CD4-positive, alpha-beta memory T cell (primary cell): ENCODE measurements around the gene GAN. TPM values are rescaled to one million over a fixed set of nuclear protein-coding genes. Genes with fewer than 3 reads are reported as not detected.
A peak's percentile ranks its signal among the peaks of the same experiment; 100 is the strongest.

Experiments
- CTCF ChIA-PET: fragments of 350-600 bp; sonication (Branson Sonifier 250); formaldehyde crosslinking; loops from one replicate; lab custom pipeline; 2021; ENCODE audit warnings: inconsistent platforms; ENCODE audit not compliant: partially characterized antibody; lab: Charles Lee
- POLR2A ChIA-PET: fragments of 350-600 bp; sonication (Branson Sonifier 250); formaldehyde crosslinking; loops from one replicate; lab custom pipeline; 2021; ENCODE audit not compliant: partially characterized antibody; lab: Charles Lee
- DNase-seq, 5 donors: peaks; one replicate each; pipeline versions ENCODE4 v3.0.0 to v3.0.0-alpha.2; 2020 to 2022; ENCODE audit warnings: mixed read lengths in 1 of 5
- H3K27ac ChIP-seq: one replicate; pipeline ENCODE4 v1.7.0; 2013; ENCODE audit warnings: low read depth, low read length
- H3K27me3 ChIP-seq: 2 replicates; pipeline ENCODE4 v1.7.0; 2013; ENCODE audit warnings: mild to moderate bottlenecking, low read length, moderate library complexity; ENCODE audit not compliant: insufficient read depth
- H3K36me3 ChIP-seq: 2 replicates; pipeline ENCODE4 v1.7.0; 2013; ENCODE audit warnings: mild to moderate bottlenecking, low read length, moderate library complexity; ENCODE audit not compliant: insufficient read depth
- H3K4me1 ChIP-seq: 2 replicates; pipeline ENCODE4 v1.7.0; 2013; ENCODE audit warnings: mild to moderate bottlenecking, low read length, moderate library complexity; ENCODE audit not compliant: insufficient read depth
- H3K4me3 ChIP-seq, 2 donors: one replicate each; pipeline ENCODE4 v1.7.0; 2013; ENCODE audit warnings: low read length in 2 of 2, mild to moderate bottlenecking in 1 of 2
- H3K9me3 ChIP-seq, 2 donors: one replicate each; pipeline ENCODE4 v1.7.0; 2013; ENCODE audit warnings: low read length in 2 of 2, control low read depth in 1 of 2; ENCODE audit not compliant: control insufficient read depth in 1 of 2
- H3K27ac Mint-ChIP-seq, 7 donors: one replicate each; pipeline ENCODE4 v1.8.0; 2020 to 2021; ENCODE audit warnings: mixed read lengths in 7 of 7, mild to moderate bottlenecking in 6 of 7, inconsistent platforms in 3 of 7, moderate library complexity in 3 of 7
- H3K27me3 Mint-ChIP-seq, 2 donors: one replicate each; pipeline ENCODE4 v1.8.0; 2020 to 2021; ENCODE audit warnings: mixed read lengths in 2 of 2
- H3K36me3 Mint-ChIP-seq, 2 donors: one replicate each; pipeline ENCODE4 v1.8.0; 2020 to 2021; ENCODE audit warnings: mixed read lengths in 2 of 2, inconsistent platforms in 1 of 2, mild to moderate bottlenecking in 1 of 2
- H3K4me1 Mint-ChIP-seq, 4 donors: one replicate each; pipeline ENCODE4 v1.8.0; 2020 to 2021; ENCODE audit warnings: mixed read lengths in 4 of 4, mild to moderate bottlenecking in 1 of 4
- H3K4me3 Mint-ChIP-seq, 8 donors: one replicate each; pipeline ENCODE4 v1.8.0; 2020 to 2021; ENCODE audit warnings: mixed read lengths in 8 of 8, mild to moderate bottlenecking in 7 of 8, moderate library complexity in 6 of 8, inconsistent platforms in 3 of 8
- H3K9me3 Mint-ChIP-seq, 8 donors: one replicate each; pipeline ENCODE4 v1.8.0; 2020 to 2021; ENCODE audit warnings: mixed read lengths in 8 of 8, mild to moderate bottlenecking in 5 of 8, inconsistent platforms in 3 of 8, moderate library complexity in 1 of 8
- intact Hi-C: fragments of 100-400 bp; cut with micrococcal nuclease; formaldehyde crosslinking; loops from one replicate; pipeline ENCODE4 v1.15.1; 2023
- polyA plus RNA-seq, 2 donors: library from polyadenylated mRNA; unstranded; fragments of 300-500 nt; fragmentation: Illumina TruSeq; gene quantifications; one replicate each; pipeline ENCODE4 v1.2.3, GENCODE V29; 2021
- total RNA-seq, 2 experiments: library from RNA; stranded (reverse); gene quantifications; one replicate each; pipeline ENCODE4 v1.2.3, GENCODE V29; 2021

The GAN gene
- total and polyA plus RNA-seq, 4 experiments from 2014 or later, result 0.97 to 10.8 (median 6.2) TPM

DNA sequence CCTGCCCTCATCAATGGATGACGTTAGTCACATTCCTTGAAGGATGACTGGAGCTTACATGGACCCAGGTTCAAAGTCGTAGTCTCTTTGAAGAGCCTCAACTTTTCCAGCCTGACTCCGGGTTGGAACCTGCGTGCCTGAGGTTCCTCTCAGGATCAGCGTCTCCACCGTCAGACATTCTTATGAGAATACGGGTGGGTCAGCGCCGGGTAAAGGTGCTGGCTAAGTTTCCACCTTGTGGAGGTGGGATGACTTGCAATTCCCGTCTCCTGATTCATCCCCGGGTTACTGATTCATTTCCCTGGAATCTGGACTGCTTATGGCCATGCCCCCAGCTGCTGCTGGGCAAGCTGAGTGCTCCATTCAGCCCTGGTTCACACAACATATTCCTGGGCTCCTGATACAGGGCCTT, 90.9 kb downstream of the GAN start:
- Mint-ChIP-seq H3K4me1 (peaks cover 0 to 4% (median 0%) of the 10 kb centered on the region in 4 donors), H3K36me3 (no peaks in the 10 kb centered on the region), H3K9me3 (no peaks in the 10 kb centered on the region), H3K27ac (peak overlapping the region in 1 of 7 donors; percentile 42), H3K4me3 (no peak overlapping the region), H3K27me3 (no peaks in the 10 kb centered on the region)
- Histone ChIP-seq H3K9me3 (no peaks in the 10 kb centered on the region), H3K4me1 (peaks cover 8% of the 10 kb centered on the region), H3K27me3 (no peaks in the 10 kb centered on the region), H3K4me3 (no peak overlapping the region), H3K36me3 (no peaks in the 10 kb centered on the region), H3K27ac (no peak overlapping the region)
- intact Hi-C loops, result no loop called here
- no peak for DNase-seq
- ChIA-PET CTCF (interaction anchor here (1.6 to 4.2 kb wide), 3 partner anchors 291 to 318 kb away, joined by 4 to 43 read pairs (median 7); no protein-coding TSS in a partner anchor), POLR2A (no interaction called here)

DNA sequence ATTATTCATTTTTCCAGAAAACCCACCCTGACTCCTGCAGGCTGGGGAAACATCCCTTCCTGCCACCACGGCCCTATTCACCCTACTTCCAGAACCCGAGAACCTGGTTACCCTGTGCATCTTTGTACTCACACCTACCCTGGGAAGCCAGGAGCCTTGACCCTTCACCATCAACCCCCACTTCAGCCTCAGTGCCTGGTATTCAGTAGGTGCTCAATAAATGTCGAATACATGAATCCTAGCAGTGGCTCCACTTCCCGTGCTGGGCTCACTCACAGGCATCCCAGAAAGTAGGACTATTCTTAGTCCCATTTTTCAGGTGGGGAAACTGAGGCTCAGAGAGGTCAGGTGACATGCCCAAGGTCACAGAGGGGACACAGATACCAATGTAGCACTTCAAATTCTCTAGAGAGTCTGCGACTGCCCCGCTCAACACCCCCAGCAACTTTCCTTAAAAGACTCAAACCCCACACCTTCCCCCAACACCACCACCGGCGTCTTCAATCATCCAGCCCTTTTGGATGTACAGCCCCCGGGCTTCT, 93.7 kb downstream of the GAN start:
- H3K27ac Mint-ChIP-seq, result peak overlapping the region in 2 of 7 donors; percentile 22 to 42
- Histone ChIP-seq H3K4me3 (no peak overlapping the region), H3K27ac (no peak overlapping the region), H3K36me3 (no peaks in the 10 kb centered on the region), H3K4me1 (peaks cover 6% of the 10 kb centered on the region), H3K27me3 (no peaks in the 10 kb centered on the region), H3K9me3 (no peaks in the 10 kb centered on the region)
- ChIA-PET POLR2A (no interaction called here), CTCF (no interaction called here)
- H3K27me3 Mint-ChIP-seq, result no peaks in the 10 kb centered on the region
- H3K36me3 Mint-ChIP-seq, result no peaks in the 10 kb centered on the region
- peaks cover 0 to 2% (median 0%) of the 10 kb centered on the region in 4 donors for H3K4me1 Mint-ChIP-seq
- no peaks in the 10 kb centered on the region for H3K9me3 Mint-ChIP-seq
- intact Hi-C loops, result no loop called here
- DNase-seq, result no peak
- no peak overlapping the region for H3K4me3 Mint-ChIP-seq

DNA sequence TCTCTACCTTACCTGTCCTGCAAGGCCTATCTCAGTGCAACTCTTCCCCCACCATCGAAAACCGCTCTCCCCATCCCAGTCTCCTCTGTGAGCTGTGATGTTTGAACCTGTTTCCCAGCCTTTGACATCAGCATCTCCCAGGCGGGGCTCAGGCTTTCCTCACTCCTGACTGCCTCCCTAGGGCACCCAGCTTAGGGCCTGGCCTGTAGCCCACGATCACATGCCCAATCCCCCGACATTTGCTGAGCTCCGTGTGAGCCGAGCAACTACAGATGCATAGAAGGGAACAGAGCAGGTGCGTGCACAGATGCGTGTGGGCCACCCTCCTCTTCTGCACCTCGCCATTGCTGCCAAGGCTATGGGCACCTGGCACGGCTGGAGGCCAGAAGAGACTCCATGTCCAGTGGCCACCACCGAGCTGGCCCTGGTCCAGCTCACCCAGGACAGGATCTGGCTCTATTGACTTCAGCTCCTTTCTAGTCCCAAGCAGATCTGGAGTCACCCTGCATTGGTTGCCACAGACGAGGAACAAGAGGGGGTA, 94.3 kb downstream of the GAN start:
- no peaks in the 10 kb centered on the region for H3K9me3 Mint-ChIP-seq
- H3K4me1 ChIP-seq, result no peaks in the 10 kb centered on the region
- H3K4me3 ChIP-seq, result no peak overlapping the region
- H3K4me1 Mint-ChIP-seq, result peaks cover 0 to 2% (median 0%) of the 10 kb centered on the region in 4 donors
- no peak for DNase-seq
- intact Hi-C loops, result no loop called here
- no peak overlapping the region for H3K27ac Mint-ChIP-seq
- H3K4me3 Mint-ChIP-seq, result peak overlapping the region in 1 of 8 donors; percentile 54
- no peak overlapping the region for H3K27ac ChIP-seq
- no peaks in the 10 kb centered on the region for H3K36me3 ChIP-seq
- no peaks in the 10 kb centered on the region for H3K9me3 ChIP-seq
- H3K36me3 Mint-ChIP-seq, result no peaks in the 10 kb centered on the region
- no peaks in the 10 kb centered on the region for H3K27me3 ChIP-seq
- POLR2A ChIA-PET, result no interaction called here
- CTCF ChIA-PET, result no interaction called here
- no peaks in the 10 kb centered on the region for H3K27me3 Mint-ChIP-seq

DNA sequence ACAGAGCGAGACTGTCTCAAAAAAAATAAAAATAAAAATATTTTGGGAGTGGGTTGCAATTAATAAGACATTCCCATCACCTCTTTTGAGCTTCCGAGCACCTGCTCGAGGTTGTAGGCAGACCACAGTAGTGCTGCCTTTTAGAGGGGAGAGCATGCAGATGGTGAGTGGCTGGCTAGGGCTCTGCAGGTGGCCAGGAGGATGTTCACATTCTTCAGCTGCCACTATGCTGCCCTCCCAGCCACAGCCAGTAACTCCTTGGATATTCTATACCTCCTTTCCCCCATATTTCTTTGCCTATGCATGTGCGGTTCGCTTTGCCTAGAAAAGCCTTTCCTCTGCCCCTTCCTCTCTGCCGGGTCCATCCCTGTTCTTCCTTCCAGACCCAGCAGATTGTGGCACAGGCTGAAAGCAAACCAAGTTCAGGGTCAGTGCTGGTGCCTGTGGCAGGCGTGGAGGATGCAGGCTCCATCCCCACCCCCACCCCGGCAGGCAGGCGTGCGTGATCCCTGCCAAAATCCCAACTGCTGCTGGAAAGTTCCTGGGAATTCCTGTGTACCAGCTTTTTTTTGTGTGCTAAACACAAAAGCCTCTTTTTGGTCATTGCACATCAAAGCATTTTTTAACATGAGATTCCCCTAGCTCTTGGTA, 96.0 kb downstream of the GAN start:
- Mint-ChIP-seq H3K27me3 (no peaks in the 10 kb centered on the region), H3K27ac (no peak overlapping the region), H3K36me3 (no peaks in the 10 kb centered on the region), H3K4me1 (peaks cover 0 to 3% (median 2%) of the 10 kb centered on the region in 4 donors), H3K4me3 (no peak overlapping the region), H3K9me3 (no peaks in the 10 kb centered on the region)
- H3K27me3 ChIP-seq, result no peaks in the 10 kb centered on the region
- H3K36me3 ChIP-seq, result no peaks in the 10 kb centered on the region
- no peak overlapping the region for H3K4me3 ChIP-seq
- no peak for DNase-seq
- ChIA-PET POLR2A (no interaction called here), CTCF (no interaction called here)
- H3K9me3 ChIP-seq, result no peaks in the 10 kb centered on the region
- intact Hi-C loops, result no loop called here
- no peak overlapping the region for H3K27ac ChIP-seq
- no peaks in the 10 kb centered on the region for H3K4me1 ChIP-seq

DNA sequence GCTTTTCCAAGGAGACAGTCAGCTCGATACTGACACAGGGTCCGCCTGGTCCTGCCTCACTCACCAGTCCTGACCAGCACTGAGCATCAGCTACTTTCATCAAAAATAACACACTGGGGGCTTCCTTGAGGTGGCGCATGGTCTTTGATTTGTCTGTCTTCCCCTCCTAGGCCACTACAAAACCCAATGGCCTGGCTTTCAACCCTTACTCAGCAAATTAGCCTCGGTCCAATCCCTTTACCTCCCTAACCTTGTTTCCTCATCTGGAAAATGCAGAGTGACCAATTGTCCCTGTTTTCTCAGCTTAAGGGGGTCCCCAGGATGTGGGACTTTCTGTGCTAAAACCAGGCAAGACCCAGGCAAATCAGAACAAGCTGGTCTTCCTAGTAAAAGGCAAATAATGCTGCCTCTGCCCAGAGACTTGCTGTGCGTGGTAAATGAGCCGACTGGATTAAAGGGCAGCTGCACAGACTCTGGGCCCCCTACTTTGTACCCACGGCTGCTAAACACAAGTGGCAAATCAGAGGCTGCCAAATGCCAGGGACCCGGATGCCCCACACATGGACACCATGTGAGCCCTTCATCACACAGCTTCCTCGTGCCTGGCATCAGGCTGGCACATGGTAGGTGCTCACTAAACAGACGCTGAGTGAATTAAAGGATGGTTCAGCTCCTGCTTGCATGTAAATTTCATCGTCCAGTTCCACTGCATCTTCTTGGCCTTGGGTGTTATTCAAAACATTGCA, 98.7 kb downstream of the GAN start:
- intact Hi-C loops, result no loop called here
- H3K27ac Mint-ChIP-seq, result no peak overlapping the region
- H3K4me1 Mint-ChIP-seq, result peaks cover 0 to 3% (median 2%) of the 10 kb centered on the region in 4 donors
- H3K36me3 Mint-ChIP-seq, result no peaks in the 10 kb centered on the region
- H3K4me3 ChIP-seq, result no peak overlapping the region
- no peak overlapping the region for H3K4me3 Mint-ChIP-seq
- H3K36me3 ChIP-seq, result no peaks in the 10 kb centered on the region
- DNase-seq, result no peak
- H3K27me3 ChIP-seq, result no peaks in the 10 kb centered on the region
- H3K9me3 Mint-ChIP-seq, result no peaks in the 10 kb centered on the region
- POLR2A ChIA-PET, result no interaction called here
- CTCF ChIA-PET, result interaction anchor here (2.1 kb wide), 1 partner anchor 9 kb away, joined by 7 read pairs; no protein-coding TSS in a partner anchor
- H3K27me3 Mint-ChIP-seq, result no peaks in the 10 kb centered on the region
- no peak overlapping the region for H3K27ac ChIP-seq
- H3K4me1 ChIP-seq, result no peaks in the 10 kb centered on the region
- no peaks in the 10 kb centered on the region for H3K9me3 ChIP-seq

DNA sequence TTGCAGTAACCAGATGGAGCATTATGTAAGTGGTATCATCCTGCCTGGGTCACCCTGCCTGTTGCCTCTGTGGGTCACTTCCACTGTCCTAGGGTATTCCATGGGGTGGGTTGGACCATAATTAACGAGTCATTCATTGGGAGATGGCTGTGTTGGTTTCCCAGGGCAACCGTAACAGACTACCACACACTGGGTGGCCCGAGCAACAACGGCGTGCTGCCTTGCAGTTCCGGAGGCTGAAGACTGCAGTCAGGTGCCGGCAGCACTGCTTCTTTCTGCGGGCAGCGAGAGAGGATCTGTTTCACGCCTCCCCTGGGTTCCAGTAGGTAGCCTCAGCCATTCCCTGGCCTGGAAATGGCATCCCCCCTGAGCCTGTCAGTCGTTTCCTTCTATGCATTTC, 101.0 kb downstream of the GAN start:
- ChIA-PET CTCF (no interaction called here), POLR2A (no interaction called here)
- Histone ChIP-seq H3K36me3 (no peaks in the 10 kb centered on the region), H3K27ac (no peak overlapping the region), H3K4me1 (no peaks in the 10 kb centered on the region), H3K9me3 (no peaks in the 10 kb centered on the region), H3K4me3 (no peak overlapping the region), H3K27me3 (no peaks in the 10 kb centered on the region)
- Mint-ChIP-seq H3K27ac (no peak overlapping the region), H3K4me3 (no peak overlapping the region), H3K9me3 (no peaks in the 10 kb centered on the region), H3K4me1 (peaks cover 0 to 3% (median 2%) of the 10 kb centered on the region in 4 donors), H3K36me3 (no peaks in the 10 kb centered on the region), H3K27me3 (no peaks in the 10 kb centered on the region)
- intact Hi-C loops, result no loop called here
- DNase-seq, result no peak

DNA sequence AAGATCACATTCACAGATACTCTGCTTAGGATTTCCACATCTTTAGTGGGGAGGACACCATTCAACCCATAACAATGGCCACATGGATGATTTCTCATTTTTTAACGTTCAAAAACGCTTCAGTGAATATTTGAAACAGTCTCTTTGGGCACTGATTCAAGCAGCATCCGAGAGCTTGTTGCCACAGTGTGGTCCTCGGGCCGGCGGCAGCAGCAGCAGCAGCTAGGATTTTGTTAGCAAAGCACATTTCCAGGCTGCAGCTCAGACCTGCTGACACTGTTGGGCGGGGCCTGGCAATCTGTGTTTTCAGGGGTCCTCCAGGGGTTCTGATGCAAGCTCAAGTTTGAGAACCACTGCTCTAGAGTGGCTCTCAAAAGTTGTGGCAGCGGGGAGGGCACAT, 102.0 kb downstream of the GAN start:
- Mint-ChIP-seq H3K27me3 (no peaks in the 10 kb centered on the region), H3K4me1 (peaks cover 0 to 3% (median 2%) of the 10 kb centered on the region in 4 donors), H3K4me3 (no peak overlapping the region), H3K9me3 (no peaks in the 10 kb centered on the region), H3K27ac (no peak overlapping the region), H3K36me3 (no peaks in the 10 kb centered on the region)
- H3K27me3 ChIP-seq, result no peaks in the 10 kb centered on the region
- H3K27ac ChIP-seq, result no peak overlapping the region
- intact Hi-C loops, result no loop called here
- no peaks in the 10 kb centered on the region for H3K36me3 ChIP-seq
- DNase-seq, result no peak
- H3K4me1 ChIP-seq, result no peaks in the 10 kb centered on the region
- POLR2A ChIA-PET, result no interaction called here
- no peak overlapping the region for H3K4me3 ChIP-seq
- CTCF ChIA-PET, result interaction anchor here (1.1 kb wide), 1 partner anchor 13 kb away, joined by 3 read pairs; no protein-coding TSS in a partner anchor
- H3K9me3 ChIP-seq, result no peaks in the 10 kb centered on the region
